HG02571 (cell line): ENCODE measurements around the gene ABI1.
"Not testable (repeated sequence)": the region's sequence is repeated elsewhere in the genome, so short reads cannot be mapped to it uniquely, and the experiment has no call there.

Source experiments
- ATAC-seq: cut with Tn5 transposase; IDR thresholded peaks from one replicate; pipeline ENCODE4 v1.9.1; 2021; ENCODE audit warnings: mild to moderate bottlenecking, moderate library complexity; ENCODE audit not compliant: unreplicated experiment

ABI1 gene

GRCh38 chr10:26805567-26806245 is 55.1 kb downstream of the ABI1 start:
- no peak for ATAC-seq

GRCh38 chr10:26804418-26805393 is 56.1 kb downstream of the ABI1 start:
- no peak for ATAC-seq

GRCh38 chr10:26803849-26804248 is 56.9 kb downstream of the ABI1 start:
- no peak for ATAC-seq

GRCh38 chr10:26802527-26802926 is 58.2 kb downstream of the ABI1 start:
- no peak for ATAC-seq

GRCh38 chr10:26801831-26802230 is 58.9 kb downstream of the ABI1 start:
- ATAC-seq: no peak

GRCh38 chr10:26801274-26801673 is 59.5 kb downstream of the ABI1 start:
- no peak for ATAC-seq

GRCh38 chr10:26800468-26800867 is 60.3 kb downstream of the ABI1 start:
- no peak for ATAC-seq

GRCh38 chr10:26799342-26799741 is 61.4 kb downstream of the ABI1 start:
- ATAC-seq: peak; percentile 55

GRCh38 chr10:26798298-26798697 is 62.5 kb downstream of the ABI1 start:
- no peak for ATAC-seq

- no peak for ATAC-seq
These were observed 63.4 kb downstream of the ABI1 start for GRCh38 chr10:26797340-26797739.

- ATAC-seq: no peak
These were observed 67.8 kb downstream of the ABI1 start for GRCh38 chr10:26792758-26793495.

- no peak for ATAC-seq
These were observed 70.3 kb downstream of the ABI1 start for GRCh38 chr10:26790221-26790995.

- ATAC-seq: not testable (repeated sequence)
These were observed 71.0 kb downstream of the ABI1 start for GRCh38 chr10:26789779-26790178.

GRCh38 chr10:26787362-26787761 is 73.4 kb downstream of the ABI1 start:
- ATAC-seq: no peak

- no peak for ATAC-seq
These were observed 79.0 kb downstream of the ABI1 start for GRCh38 chr10:26781797-26782196.

- peak; percentile 49 for ATAC-seq
These were observed 79.8 kb downstream of the ABI1 start for GRCh38 chr10:26780793-26781601.

GRCh38 chr10:26780106-26780792 is 80.5 kb downstream of the ABI1 start:
- no peak for ATAC-seq

- ATAC-seq: no peak
These were observed 81.4 kb downstream of the ABI1 start for GRCh38 chr10:26779176-26779860.

- no peak for ATAC-seq
These were observed 83.1 kb downstream of the ABI1 start for GRCh38 chr10:26777686-26778085.
